Kidney (tissue), 14 donors: ENCODE results near the gene CTTN. TPM values are rescaled to one million over a fixed set of nuclear protein-coding genes. Genes with fewer than 3 reads are reported as not detected.
A peak's percentile ranks its signal among the peaks of the same experiment; 100 is the strongest.

ENCODE experiments used
- DNase-seq, 5 donors: peaks; one replicate each; pipeline ENCODE4 v3.0.0-alpha.2; 2013 to 2020
- FAIRE-seq: peaks from 2 replicates; lab custom pipeline; 2012; peaks lifted over from hg19 to GRCh38; lab: Jason Lieb, UNC
- H3K27ac ChIP-seq, 2 donors: one replicate each; pipeline ENCODE4 v1.7.0; 2013; ENCODE audit warnings: low read depth in 2 of 2, low read length in 2 of 2, inconsistent platforms in 1 of 2
- H3K27me3 ChIP-seq: one replicate; pipeline ENCODE4 v1.7.1; 2013; ENCODE audit warnings: low read length, inconsistent platforms; ENCODE audit not compliant: control insufficient read depth, insufficient read depth
- H3K36me3 ChIP-seq, 3 donors: one replicate each; pipeline versions ENCODE4 v1.7.0 to v1.7.1; 2013; ENCODE audit warnings: low read length in 3 of 3, control low read depth in 1 of 3, inconsistent platforms in 1 of 3; ENCODE audit not compliant: insufficient read depth in 3 of 3, control insufficient read depth in 2 of 3
- H3K4me1 ChIP-seq, 3 donors: one replicate each; pipeline versions ENCODE4 v1.7.0 to v1.7.1; 2013; ENCODE audit warnings: low read length in 3 of 3, inconsistent platforms in 1 of 3, low read depth in 1 of 3; ENCODE audit not compliant: control insufficient read depth in 2 of 3, insufficient read depth in 2 of 3
- H3K4me3 ChIP-seq, 3 donors: one replicate each; pipeline versions ENCODE4 v1.7.0 to v1.8.1; 2013; ENCODE audit warnings: low read length in 3 of 3, control low read depth in 1 of 3, inconsistent platforms in 1 of 3
- H3K9ac ChIP-seq, 3 donors: one replicate each; pipeline versions ENCODE4 v1.7.0 to v1.7.1; 2013; ENCODE audit warnings: low read length in 3 of 3, control low read depth in 1 of 3, inconsistent platforms in 1 of 3
- H3K9me3 ChIP-seq, 3 donors: one replicate each; pipeline versions ENCODE4 v1.7.0 to v1.7.1; 2013; ENCODE audit warnings: low read length in 3 of 3, control low read depth in 1 of 3, inconsistent platforms in 1 of 3; ENCODE audit not compliant: control insufficient read depth in 2 of 3, insufficient read depth in 1 of 3
- intact Hi-C: fragments of 100-400 bp; cut with DNase I; formaldehyde crosslinking; loops from one replicate; pipeline ENCODE4 v1.11.1; 2022
- polyA plus RNA-seq: library from polyadenylated mRNA; stranded (reverse); fragments of 350-450 nt; fragmentation: Illumina TruSeq; extraction: RNeasy Lipid Tissue Mini Kit (QIAGEN cat#74804); gene quantifications from one replicate; pipeline ENCODE4 v1.2.3, GENCODE V29; 2014; ENCODE audit warnings: low read depth, low replicate concordance; ENCODE audit not compliant: insufficient read depth
- total RNA-seq: library from RNA; stranded (reverse); fragmentation: NEBNext Ultra II Directional; extraction: Animal tissue kit (Norgen Biotek cat#: 25700); gene quantifications from one replicate; pipeline ENCODE4 v1.2.1, GENCODE V29; 2021
- TF ChIP-seq, protein P1 (sequence below): IDR thresholded peaks from 3 replicates; pipeline ENCODE4 v1.5.1; 2012; ENCODE audit warnings: mild to moderate bottlenecking, moderate library complexity, borderline replicate concordance; ENCODE audit not compliant: insufficient read depth; ENCODE audit errors: extremely low read depth
- donor health status: control.
- donor health status: control.
- donor health status: control.
- donor health status: control.
- donor health status: control.
- donor health status: DM: yes; HTN: yes; CAD: no.
- donor health status: Normal renal cell carcinoma (clear cell type).

CTTN gene
- total and polyA plus RNA-seq, 2 donors from 2014 or later, result 84.9 to 316 TPM

DNA sequence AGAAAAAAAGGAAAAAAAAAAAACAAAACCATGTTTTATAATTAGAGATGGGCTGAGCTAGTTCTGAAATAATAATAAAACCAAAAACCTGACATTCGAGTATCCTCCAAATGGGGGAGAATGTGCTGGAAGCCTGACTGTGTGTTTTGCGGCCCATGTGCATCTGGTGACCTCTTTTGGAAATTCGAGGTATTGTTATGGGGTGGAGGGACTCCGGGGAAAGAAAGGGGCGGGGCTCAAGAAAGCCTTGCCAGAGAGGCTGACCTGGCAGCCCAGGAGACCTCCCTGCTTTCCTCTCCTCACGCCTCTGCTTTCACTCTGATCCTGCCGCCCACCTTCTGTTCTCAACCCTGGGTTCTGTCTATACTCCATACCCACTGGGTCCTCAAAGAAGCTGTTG lies 72.9 kb downstream of the CTTN start:
- Histone ChIP-seq H3K9me3 (no peaks in the 10 kb centered on the region), H3K27me3 (no peaks in the 10 kb centered on the region), H3K4me3 (no peak overlapping the region), H3K27ac (no peak overlapping the region), H3K4me1 (no peaks in the 10 kb centered on the region), H3K36me3 (peaks cover 0 to 6% (median 0%) of the 10 kb centered on the region in 3 donors), H3K9ac (no peak overlapping the region)
- DNase-seq (peak in 2 of 5 donors; percentile 33 to 39), FAIRE-seq (no peak)
- intact Hi-C loops, result loop anchor here (5.0 kb wide), 1 partner anchor 286 kb away; no protein-coding TSS in a partner anchor
- TF ChIP-seq, protein P1, sequence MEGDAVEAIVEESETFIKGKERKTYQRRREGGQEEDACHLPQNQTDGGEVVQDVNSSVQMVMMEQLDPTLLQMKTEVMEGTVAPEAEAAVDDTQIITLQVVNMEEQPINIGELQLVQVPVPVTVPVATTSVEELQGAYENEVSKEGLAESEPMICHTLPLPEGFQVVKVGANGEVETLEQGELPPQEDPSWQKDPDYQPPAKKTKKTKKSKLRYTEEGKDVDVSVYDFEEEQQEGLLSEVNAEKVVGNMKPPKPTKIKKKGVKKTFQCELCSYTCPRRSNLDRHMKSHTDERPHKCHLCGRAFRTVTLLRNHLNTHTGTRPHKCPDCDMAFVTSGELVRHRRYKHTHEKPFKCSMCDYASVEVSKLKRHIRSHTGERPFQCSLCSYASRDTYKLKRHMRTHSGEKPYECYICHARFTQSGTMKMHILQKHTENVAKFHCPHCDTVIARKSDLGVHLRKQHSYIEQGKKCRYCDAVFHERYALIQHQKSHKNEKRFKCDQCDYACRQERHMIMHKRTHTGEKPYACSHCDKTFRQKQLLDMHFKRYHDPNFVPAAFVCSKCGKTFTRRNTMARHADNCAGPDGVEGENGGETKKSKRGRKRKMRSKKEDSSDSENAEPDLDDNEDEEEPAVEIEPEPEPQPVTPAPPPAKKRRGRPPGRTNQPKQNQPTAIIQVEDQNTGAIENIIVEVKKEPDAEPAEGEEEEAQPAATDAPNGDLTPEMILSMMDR, result no peak

DNA sequence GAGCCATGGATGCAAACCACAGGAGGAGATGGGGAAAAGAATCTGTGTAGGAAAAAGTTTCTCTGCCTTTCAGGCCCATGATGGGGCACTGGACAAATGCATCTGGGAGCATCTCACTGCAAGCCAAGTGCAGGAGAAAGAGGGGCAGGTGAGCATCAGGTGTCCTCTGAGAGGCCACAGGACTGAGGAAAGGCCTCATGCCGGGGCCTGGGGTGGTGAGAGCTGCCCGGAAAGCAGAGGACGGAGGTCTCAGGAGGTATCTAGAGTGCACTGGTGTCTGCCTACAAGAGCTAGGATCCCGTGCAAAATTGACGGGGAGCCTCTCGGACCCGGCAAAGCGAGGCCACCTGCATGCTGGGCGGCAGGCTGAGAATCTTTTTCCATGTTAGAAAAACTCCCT lies 73.9 kb downstream of the CTTN start:
- DNase-seq, result no peak
- intact Hi-C loops, result loop anchor here (5.0 kb wide), 1 partner anchor 285 kb away; no protein-coding TSS in a partner anchor
- Histone ChIP-seq H3K9me3 (no peaks in the 10 kb centered on the region), H3K4me3 (no peak overlapping the region), H3K4me1 (no peaks in the 10 kb centered on the region), H3K36me3 (peaks cover 0 to 6% (median 0%) of the 10 kb centered on the region in 3 donors), H3K27me3 (no peaks in the 10 kb centered on the region), H3K27ac (no peak overlapping the region), H3K9ac (no peak overlapping the region)
- TF ChIP-seq, protein P1, result no peak
- no peak for FAIRE-seq

DNA sequence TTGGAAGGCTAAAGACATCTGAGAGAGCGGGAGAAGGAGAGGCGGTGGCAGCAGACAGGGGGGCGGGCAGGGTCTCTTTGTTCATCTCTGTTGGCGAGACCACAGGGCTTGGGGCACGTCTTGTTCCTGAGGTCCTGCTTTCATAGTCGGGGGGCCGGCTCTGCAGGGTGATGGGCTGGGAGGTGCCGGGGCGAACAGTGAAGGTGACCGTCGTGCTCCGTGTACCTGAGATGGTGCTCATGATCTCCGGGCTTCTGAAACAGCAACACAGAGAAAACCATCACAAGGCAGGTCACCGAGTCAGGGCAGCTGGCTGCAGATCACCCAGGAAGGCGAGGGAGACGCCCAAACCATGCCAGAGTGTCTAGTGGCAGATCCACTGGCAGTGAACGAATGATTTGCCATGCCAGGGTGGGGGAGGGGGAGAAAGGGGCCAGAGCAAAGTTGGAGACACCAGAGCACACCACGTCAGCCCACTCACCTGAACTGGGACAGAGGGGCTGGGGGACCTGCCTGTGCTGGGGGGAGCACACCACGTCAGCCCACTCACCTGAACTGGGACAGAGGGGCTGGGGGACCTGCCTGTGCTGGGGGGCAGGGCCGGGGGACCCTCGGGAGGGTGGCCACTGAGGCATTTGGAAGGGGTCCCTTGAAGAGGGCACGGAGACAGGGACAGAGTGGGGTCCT lies 75.0 kb downstream of the CTTN start:
- no peak for FAIRE-seq
- Histone ChIP-seq H3K9me3 (no peaks in the 10 kb centered on the region), H3K36me3 (peaks cover 0 to 6% (median 0%) of the 10 kb centered on the region in 3 donors), H3K27ac (no peak overlapping the region), H3K4me1 (no peaks in the 10 kb centered on the region), H3K4me3 (no peak overlapping the region), H3K9ac (no peak overlapping the region), H3K27me3 (no peaks in the 10 kb centered on the region)
- DNase-seq, result peak in 1 of 5 donors; percentile 65
- intact Hi-C loops, result loop anchor here (5.0 kb wide), 1 partner anchor 284 kb away; no protein-coding TSS in a partner anchor
- TF ChIP-seq, protein P1, result no peak
